Keratinocyte (primary cell): ENCODE measurements around the gene BSCL2.

Experiments
- EZH2 ChIP-seq: IDR thresholded peaks from one replicate; pipeline ENCODE4 v1.6.1; 2012; ENCODE audit warnings: inconsistent platforms, mild to moderate bottlenecking, low read length, moderate library complexity
- TF ChIP-seq, protein P1 (sequence below), 3 experiments: IDR thresholded peaks in 1 of 3; conservative IDR thresholded peaks in 1 of 3; optimal IDR thresholded peaks in 1 of 3; 2 replicates in 2 of 3; 3 replicates in 1 of 3; pipeline versions ENCODE3 to v1.5.1; 2011; ENCODE audit warnings: low read length in 3 of 3, mild to moderate bottlenecking in 3 of 3, moderate library complexity in 2 of 3, control low read depth in 1 of 3, inconsistent platforms in 1 of 3; ENCODE audit not compliant: insufficient read depth in 2 of 3; ENCODE audit errors: extremely low read depth in 1 of 3

GRCh38 chr11:62656796-62657429, 50.3 kb downstream of the BSCL2 start:
- TF ChIP-seq, protein P1, sequence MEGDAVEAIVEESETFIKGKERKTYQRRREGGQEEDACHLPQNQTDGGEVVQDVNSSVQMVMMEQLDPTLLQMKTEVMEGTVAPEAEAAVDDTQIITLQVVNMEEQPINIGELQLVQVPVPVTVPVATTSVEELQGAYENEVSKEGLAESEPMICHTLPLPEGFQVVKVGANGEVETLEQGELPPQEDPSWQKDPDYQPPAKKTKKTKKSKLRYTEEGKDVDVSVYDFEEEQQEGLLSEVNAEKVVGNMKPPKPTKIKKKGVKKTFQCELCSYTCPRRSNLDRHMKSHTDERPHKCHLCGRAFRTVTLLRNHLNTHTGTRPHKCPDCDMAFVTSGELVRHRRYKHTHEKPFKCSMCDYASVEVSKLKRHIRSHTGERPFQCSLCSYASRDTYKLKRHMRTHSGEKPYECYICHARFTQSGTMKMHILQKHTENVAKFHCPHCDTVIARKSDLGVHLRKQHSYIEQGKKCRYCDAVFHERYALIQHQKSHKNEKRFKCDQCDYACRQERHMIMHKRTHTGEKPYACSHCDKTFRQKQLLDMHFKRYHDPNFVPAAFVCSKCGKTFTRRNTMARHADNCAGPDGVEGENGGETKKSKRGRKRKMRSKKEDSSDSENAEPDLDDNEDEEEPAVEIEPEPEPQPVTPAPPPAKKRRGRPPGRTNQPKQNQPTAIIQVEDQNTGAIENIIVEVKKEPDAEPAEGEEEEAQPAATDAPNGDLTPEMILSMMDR (optimal IDR thresholded peaks at IDR 0.05 in 1 of 3, IDR thresholded peaks at IDR 0.05 in 1 of 3, conservative IDR thresholded peaks at IDR 0.05 in 1 of 3; ENCODE audit: extremely low read depth in 1 of 3, insufficient read depth in 2 of 3, low read length in 3 of 3), result no peak
- TF ChIP-seq EZH2, result no peak
